Nephron (organoid): ENCODE results near the gene SRPK3.
A peak's percentile ranks its signal among the peaks of the same experiment; 100 is the strongest.

ENCODE experiments used
- H3K27ac Mint-ChIP-seq, 3 experiments: 2 replicates each; pipeline ENCODE4 v1.8.0; 2020; ENCODE audit warnings: mixed read lengths in 3 of 3, mild to moderate bottlenecking in 2 of 3, moderate library complexity in 1 of 3
- H3K27me3 Mint-ChIP-seq: 2 replicates; pipeline ENCODE4 v1.8.0; 2021; ENCODE audit warnings: low read depth, mild to moderate bottlenecking, moderate library complexity, mixed read lengths
- H3K36me3 Mint-ChIP-seq: 2 replicates; pipeline ENCODE4 v1.8.0; 2020; ENCODE audit warnings: low read depth, mixed read lengths
- H3K4me1 Mint-ChIP-seq: 2 replicates; pipeline ENCODE4 v1.8.0; 2020; ENCODE audit warnings: mixed read lengths
- H3K4me3 Mint-ChIP-seq, 3 experiments: 2 replicates each; pipeline ENCODE4 v1.8.0; 2020; ENCODE audit warnings: mild to moderate bottlenecking in 3 of 3, mixed read lengths in 3 of 3, moderate library complexity in 2 of 3
- H3K9me3 Mint-ChIP-seq: 2 replicates; pipeline ENCODE4 v1.8.0; 2020; ENCODE audit warnings: mixed read lengths
- CTCF ChIP-seq, 3 experiments: fragments of 200-600 bp; sonication (generic); IDR thresholded peaks; one replicate each; pipeline ENCODE4 v1.5.0; 2021; ENCODE audit warnings: antibody characterized with exemption in 3 of 3; ENCODE audit not compliant: unreplicated experiment in 3 of 3

Gene SRPK3

GRCh38 chrX:153765138-153766079, 15.4 kb upstream of the SRPK3 start:
- peaks cover 4% of the 10 kb centered on the region for H3K27me3 Mint-ChIP-seq
- H3K27ac Mint-ChIP-seq: no peak overlapping the region
- no peak for TF ChIP-seq CTCF (IDR thresholded peaks at IDR 0.05; ENCODE audit: unreplicated experiment in 3 of 3)
- peaks cover 8% of the 10 kb centered on the region for H3K9me3 Mint-ChIP-seq
- no peak overlapping the region for H3K4me3 Mint-ChIP-seq
- no peaks in the 10 kb centered on the region for H3K36me3 Mint-ChIP-seq
- H3K4me1 Mint-ChIP-seq: peaks cover 5% of the 10 kb centered on the region

GRCh38 chrX:153766098-153766817, 14.6 kb upstream of the SRPK3 start:
- H3K4me3 Mint-ChIP-seq: peak overlapping the region in 2 of 3 experiments; percentile 55 to 59
- peaks cover 5% of the 10 kb centered on the region for H3K4me1 Mint-ChIP-seq
- peak overlapping the region; percentile 18 to 34 (median 24) for H3K27ac Mint-ChIP-seq
- peaks cover 8% of the 10 kb centered on the region for H3K9me3 Mint-ChIP-seq
- H3K36me3 Mint-ChIP-seq: no peaks in the 10 kb centered on the region
- peaks cover 4% of the 10 kb centered on the region for H3K27me3 Mint-ChIP-seq
- no peak for TF ChIP-seq CTCF (IDR thresholded peaks at IDR 0.05; ENCODE audit: unreplicated experiment in 3 of 3)

- Mint-ChIP-seq H3K27ac (no peak overlapping the region), H3K36me3 (no peaks in the 10 kb centered on the region), H3K9me3 (peaks cover 8% of the 10 kb centered on the region), H3K4me1 (peaks cover 5% of the 10 kb centered on the region), H3K27me3 (peaks cover 4% of the 10 kb centered on the region), H3K4me3 (no peak overlapping the region)
- no peak for TF ChIP-seq CTCF (IDR thresholded peaks at IDR 0.05; ENCODE audit: unreplicated experiment in 3 of 3)
These were observed 13.8 kb upstream of the SRPK3 start for GRCh38 chrX:153766871-153767673.

- Mint-ChIP-seq H3K27me3 (peaks cover 4% of the 10 kb centered on the region), H3K27ac (no peak overlapping the region), H3K36me3 (no peaks in the 10 kb centered on the region), H3K4me3 (no peak overlapping the region), H3K4me1 (peaks cover 5% of the 10 kb centered on the region), H3K9me3 (peaks cover 8% of the 10 kb centered on the region)
- no peak for TF ChIP-seq CTCF (IDR thresholded peaks at IDR 0.05; ENCODE audit: unreplicated experiment in 3 of 3)
These were observed 13.2 kb upstream of the SRPK3 start for GRCh38 chrX:153767674-153768055.

- Mint-ChIP-seq H3K36me3 (no peaks in the 10 kb centered on the region), H3K4me3 (no peak overlapping the region), H3K9me3 (peaks cover 5% of the 10 kb centered on the region), H3K27me3 (peaks cover under 1% of the 10 kb centered on the region), H3K27ac (no peak overlapping the region), H3K4me1 (peaks cover 5% of the 10 kb centered on the region)
- TF ChIP-seq CTCF (IDR thresholded peaks at IDR 0.05; ENCODE audit: unreplicated experiment in 3 of 3): no peak
These were observed 12.3 kb upstream of the SRPK3 start for GRCh38 chrX:153768311-153769157.
